MCF 10A (cell line): Measurements from ENCODE around the gene CDKN2D. TPM values are rescaled to one million over a fixed set of nuclear protein-coding genes. Genes with fewer than 3 reads are reported as not detected.
A peak's percentile ranks its signal among the peaks of the same experiment; 100 is the strongest.
"Not testable (repeated sequence)": the region's sequence is repeated elsewhere in the genome, so short reads cannot be mapped to it uniquely, and the experiment has no call there.

Experiments
- BruUV-seq: library from RNA; stranded (reverse); fragments of 400-500 nt; replicated peaks from 2 replicates; lab custom pipeline; 2021; lab: Mats Ljungman, UMichigan
- CTCF ChIA-PET: fragments of 300-600 bp; sonication (Branson Sonifier 250); formaldehyde crosslinking; extraction: SDS; loops from one replicate; lab custom pipeline; 2021; ENCODE audit warnings: antibody characterized with exemption, inconsistent platforms; lab: Yijun Ruan, JAX
- POLR2A ChIA-PET: fragments of 300-600, 350-650 bp; sonication (Branson Sonifier 250); formaldehyde crosslinking; extraction: SDS; loops from one replicate; lab custom pipeline; 2020; ENCODE audit warnings: antibody characterized with exemption, inconsistent platforms; lab: Yijun Ruan, JAX
- DNase-seq: peaks from one replicate; pipeline ENCODE4 v3.0.0-alpha.2; 2018; ENCODE audit not compliant: unreplicated experiment
- H3K27ac Mint-ChIP-seq: one replicate; pipeline ENCODE4 v1.8.0; 2022; ENCODE audit warnings: mild to moderate bottlenecking, low read depth, mixed read lengths; ENCODE audit not compliant: unreplicated experiment
- H3K27me3 Mint-ChIP-seq: one replicate; pipeline ENCODE4 v1.8.0; 2022; ENCODE audit warnings: mixed read lengths; ENCODE audit not compliant: insufficient read depth, unreplicated experiment
- H3K36me3 Mint-ChIP-seq: one replicate; pipeline ENCODE4 v1.8.0; 2022; ENCODE audit warnings: mild to moderate bottlenecking, moderate library complexity, mixed read lengths; ENCODE audit not compliant: insufficient read depth, unreplicated experiment
- H3K4me1 Mint-ChIP-seq: one replicate; pipeline ENCODE4 v1.8.0; 2022; ENCODE audit warnings: mixed read lengths; ENCODE audit not compliant: insufficient read depth, unreplicated experiment
- H3K4me3 Mint-ChIP-seq: one replicate; pipeline ENCODE4 v1.8.0; 2022; ENCODE audit warnings: mild to moderate bottlenecking, moderate library complexity, mixed read lengths; ENCODE audit not compliant: unreplicated experiment
- H3K9me3 Mint-ChIP-seq: one replicate; pipeline ENCODE4 v1.8.0; 2022; ENCODE audit warnings: mixed read lengths; ENCODE audit not compliant: unreplicated experiment
- CTCF ChIP-seq: fragments of 200-600 bp; IDR thresholded peaks from one replicate; pipeline ENCODE4 v1.8.0; 2022; ENCODE audit warnings: antibody characterized with exemption, mild to moderate bottlenecking; ENCODE audit not compliant: unreplicated experiment
- intact Hi-C: fragments of 100-400 bp; cut with micrococcal nuclease; formaldehyde crosslinking; loops from 2 replicates; pipeline ENCODE4 v1.14.1; 2022
- total RNA-seq: library from RNA; stranded (reverse); gene quantifications from 2 replicates; pipeline ENCODE4 v1.2.3, GENCODE V29; 2022

Gene CDKN2D
- total RNA-seq, 1 experiment from 2014 or later, result 2.6 TPM

DNA sequence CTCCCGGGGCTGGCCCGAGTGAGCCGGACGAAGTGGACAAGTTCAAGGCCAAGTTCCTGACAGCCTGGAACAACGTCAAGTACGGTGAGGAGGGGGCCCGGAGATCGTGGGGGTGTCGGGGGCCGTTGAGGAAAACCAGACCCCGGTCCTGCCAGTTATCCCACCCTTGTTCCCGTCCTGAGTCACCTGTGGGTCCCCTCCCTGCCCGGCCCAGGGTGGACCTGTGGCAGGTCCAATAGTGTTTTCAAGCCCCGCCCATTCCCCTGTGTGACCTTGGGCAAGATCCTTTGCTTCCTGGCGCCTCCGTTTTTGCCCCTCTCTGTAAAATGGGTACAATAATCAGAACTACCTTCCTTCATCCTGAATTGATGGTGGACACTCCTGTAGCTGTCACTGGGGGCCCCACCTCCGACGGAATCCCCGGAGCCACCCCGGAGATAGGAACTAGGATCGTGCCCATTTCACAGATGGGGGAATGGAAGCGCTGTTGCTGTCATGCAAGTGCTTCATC is 24.5 kb downstream of the CDKN2D start:
- BruUV-seq, result TSS peak; percentile 48
- Mint-ChIP-seq H3K36me3 (peaks cover 33% of the 10 kb centered on the region), H3K27me3 (peaks cover 11% of the 10 kb centered on the region), H3K4me1 (peaks cover 6% of the 10 kb centered on the region), H3K4me3 (peak overlapping the region; percentile 80), H3K27ac (peak overlapping the region; percentile 87), H3K9me3 (no peaks in the 10 kb centered on the region)
- DNase-seq, result peak; percentile 30
- CTCF ChIA-PET, result no interaction called here
- POLR2A ChIA-PET, result interaction anchor here (0.7 to 1.9 kb wide), 3 partner anchors 9 to 609 kb away, joined by 3 to 11 read pairs (median 6); partner anchors contain the start of gene KRI1
- intact Hi-C loops, result loop anchor here (5.0 kb wide), 1 partner anchor 62 kb away; no protein-coding TSS in a partner anchor
- no peak for TF ChIP-seq CTCF

DNA sequence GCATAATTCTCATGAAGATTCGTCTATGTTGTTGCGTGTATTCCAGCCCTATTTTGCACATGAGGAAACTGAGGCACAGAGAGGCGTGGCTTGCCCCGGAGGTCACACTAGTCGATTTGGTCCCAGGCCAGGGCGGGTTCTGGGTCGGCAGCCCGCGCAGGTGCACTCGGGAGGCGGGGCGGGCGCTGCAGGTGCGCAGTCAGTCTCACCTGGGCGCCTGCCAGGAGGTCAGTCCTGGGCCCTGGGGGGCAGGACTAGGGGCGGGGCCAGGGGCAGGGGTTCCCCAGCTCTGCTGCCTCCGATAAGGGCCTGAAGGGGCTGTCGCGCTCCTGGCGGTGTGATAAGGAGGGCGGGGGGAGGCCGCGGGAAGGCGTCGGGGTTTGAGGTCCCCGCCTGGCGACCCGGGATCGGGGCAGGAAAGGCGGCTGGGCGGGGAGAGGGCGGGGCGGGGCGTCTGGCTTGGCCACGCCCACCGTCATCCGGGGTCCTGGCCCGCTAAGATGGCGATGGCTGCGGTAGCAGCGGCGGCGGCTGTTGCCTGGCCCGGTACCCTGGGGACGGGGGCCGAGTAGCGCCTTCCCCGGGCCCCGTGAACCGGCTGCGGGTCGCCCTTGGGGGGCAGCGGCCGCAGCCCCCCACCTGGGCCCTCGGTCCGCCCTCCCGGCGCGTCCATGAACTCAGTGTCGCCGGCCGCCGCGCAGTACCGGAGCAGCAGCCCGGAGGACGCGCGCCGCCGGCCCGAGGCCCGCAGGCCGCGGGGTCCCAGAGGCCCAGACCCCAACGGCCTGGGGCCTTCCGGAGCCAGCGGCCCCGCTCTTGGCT is 25.1 kb downstream of the CDKN2D start, which contains the start of gene ATG4D:
TSS of gene ATG4D (plus strand) at position 485 of the 822 bp plus-strand sequence. CDS start at position 672, 187 bp downstream.
- no TSS peak for BruUV-seq
- ChIA-PET CTCF (interaction anchor here (0.5 to 1.6 kb wide), 2 partner anchors 8 to 302 kb away, joined by 3 read pairs; no protein-coding TSS in a partner anchor), POLR2A (interaction anchor here (0.6 to 1.6 kb wide), 4 partner anchors 15 to 455 kb away, joined by 3 to 6 read pairs (median 5); partner anchors contain the start of gene KRI1)
- no peak for TF ChIP-seq CTCF
- Mint-ChIP-seq H3K27me3 (peaks cover 11% of the 10 kb centered on the region), H3K9me3 (no peaks in the 10 kb centered on the region), H3K27ac (peak within 1 kb of the TSS; percentile 87), H3K4me3 (peak within 1 kb of the TSS; percentile 80), H3K36me3 (peaks cover 27% of the 10 kb centered on the region), H3K4me1 (peaks cover 6% of the 10 kb centered on the region)
- intact Hi-C loops, result loop anchor here (5.0 kb wide), 1 partner anchor 61 kb away; no protein-coding TSS in a partner anchor
- DNase-seq, result peak; percentile 83

- TF ChIP-seq CTCF, result no peak
- ChIA-PET POLR2A (interaction anchor here (0.6 to 1.6 kb wide), 5 partner anchors 16 to 455 kb away, joined by 3 to 6 read pairs (median 4); partner anchors contain the start of gene KRI1), CTCF (interaction anchor here (0.5 to 2.3 kb wide), 7 partner anchors 8 to 1445 kb away, joined by 3 to 8 read pairs (median 3); partner anchors contain the start of gene CDKN2D)
- DNase-seq, result no peak
- peak overlapping the region; percentile 80 for H3K4me3 Mint-ChIP-seq
- no TSS peak for BruUV-seq
- peaks cover 11% of the 10 kb centered on the region for H3K27me3 Mint-ChIP-seq
- intact Hi-C loops, result loop anchor here (5.0 kb wide), 1 partner anchor 61 kb away; no protein-coding TSS in a partner anchor
- H3K36me3 Mint-ChIP-seq, result peaks cover 22% of the 10 kb centered on the region
- no peaks in the 10 kb centered on the region for H3K9me3 Mint-ChIP-seq
- H3K4me1 Mint-ChIP-seq, result peaks cover 6% of the 10 kb centered on the region
- H3K27ac Mint-ChIP-seq, result no peak overlapping the region
These were observed 25.7 kb downstream of the CDKN2D start for GRCh38 chr19:10543059-10543419.

GRCh38 chr19:10539016-10539415 is 29.8 kb downstream of the CDKN2D start:
- CTCF ChIA-PET, result interaction anchor here (0.7 to 0.8 kb wide), 2 partner anchors 48 to 440 kb away, joined by 3 read pairs; no protein-coding TSS in a partner anchor
- H3K4me3 Mint-ChIP-seq, POLR2A ChIA-PET: not testable (repeated sequence)

More at GRCh38 chr19:10539016-10539415, 29.8 kb downstream of the CDKN2D start:
- H3K9me3 Mint-ChIP-seq, H3K4me1 Mint-ChIP-seq, H3K36me3 Mint-ChIP-seq, H3K27ac Mint-ChIP-seq, intact Hi-C loops, DNase-seq, BruUV-seq: not testable (repeated sequence)
- peaks cover 11% of the 10 kb centered on the region for H3K27me3 Mint-ChIP-seq
